Epithelial cell of esophagus (primary cell): ENCODE measurements around the gene NEK11.

Experiments used
- DNase-seq: peaks from one replicate; pipeline ENCODE4 v3.0.0; 2010; ENCODE audit warnings: low read depth
- H3K4me3 ChIP-seq: 2 replicates; pipeline ENCODE4 v1.5.1; 2011; ENCODE audit warnings: mild to moderate bottlenecking, low read length, control low read depth
- TF ChIP-seq, protein P1 (sequence below): IDR thresholded peaks from 2 replicates; pipeline ENCODE4 v1.5.1; 2011; ENCODE audit warnings: low read depth, mild to moderate bottlenecking, low read length, control low read depth, inconsistent platforms; ENCODE audit not compliant: insufficient read depth; ENCODE audit errors: missing control alignments

Gene NEK11

GRCh38 chr3:131216801-131217200, 190.1 kb downstream of the NEK11 start:
- H3K4me3 ChIP-seq = no peak overlapping the region
- DNase-seq = peak; percentile 59
- TF ChIP-seq, protein P1, sequence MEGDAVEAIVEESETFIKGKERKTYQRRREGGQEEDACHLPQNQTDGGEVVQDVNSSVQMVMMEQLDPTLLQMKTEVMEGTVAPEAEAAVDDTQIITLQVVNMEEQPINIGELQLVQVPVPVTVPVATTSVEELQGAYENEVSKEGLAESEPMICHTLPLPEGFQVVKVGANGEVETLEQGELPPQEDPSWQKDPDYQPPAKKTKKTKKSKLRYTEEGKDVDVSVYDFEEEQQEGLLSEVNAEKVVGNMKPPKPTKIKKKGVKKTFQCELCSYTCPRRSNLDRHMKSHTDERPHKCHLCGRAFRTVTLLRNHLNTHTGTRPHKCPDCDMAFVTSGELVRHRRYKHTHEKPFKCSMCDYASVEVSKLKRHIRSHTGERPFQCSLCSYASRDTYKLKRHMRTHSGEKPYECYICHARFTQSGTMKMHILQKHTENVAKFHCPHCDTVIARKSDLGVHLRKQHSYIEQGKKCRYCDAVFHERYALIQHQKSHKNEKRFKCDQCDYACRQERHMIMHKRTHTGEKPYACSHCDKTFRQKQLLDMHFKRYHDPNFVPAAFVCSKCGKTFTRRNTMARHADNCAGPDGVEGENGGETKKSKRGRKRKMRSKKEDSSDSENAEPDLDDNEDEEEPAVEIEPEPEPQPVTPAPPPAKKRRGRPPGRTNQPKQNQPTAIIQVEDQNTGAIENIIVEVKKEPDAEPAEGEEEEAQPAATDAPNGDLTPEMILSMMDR = no peak

DNA sequence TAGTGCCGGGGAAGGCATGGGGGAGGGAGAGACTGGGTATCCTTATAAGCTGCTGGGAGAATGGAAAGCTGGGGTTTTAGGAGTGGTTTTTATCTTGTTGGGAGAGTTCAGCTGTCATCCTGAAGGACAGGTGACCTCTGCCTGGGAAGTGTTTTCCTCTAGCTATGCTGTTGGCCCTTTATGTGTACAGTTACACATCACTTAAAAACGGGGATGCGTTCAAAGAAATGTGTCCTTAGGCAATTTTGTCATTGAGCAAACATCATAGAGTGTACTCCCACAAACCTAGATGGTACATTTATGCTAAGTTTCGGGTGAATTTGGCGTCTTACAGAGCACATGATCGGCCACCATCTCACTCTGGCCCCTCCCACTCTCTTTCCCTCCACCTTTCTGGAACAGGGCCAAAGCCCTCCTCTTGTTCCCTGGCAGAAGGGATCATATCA, 190.6 kb downstream of the NEK11 start:
- TF ChIP-seq, protein P1 = no peak
- DNase-seq = peak; percentile 67
- no peak overlapping the region for H3K4me3 ChIP-seq

DNA sequence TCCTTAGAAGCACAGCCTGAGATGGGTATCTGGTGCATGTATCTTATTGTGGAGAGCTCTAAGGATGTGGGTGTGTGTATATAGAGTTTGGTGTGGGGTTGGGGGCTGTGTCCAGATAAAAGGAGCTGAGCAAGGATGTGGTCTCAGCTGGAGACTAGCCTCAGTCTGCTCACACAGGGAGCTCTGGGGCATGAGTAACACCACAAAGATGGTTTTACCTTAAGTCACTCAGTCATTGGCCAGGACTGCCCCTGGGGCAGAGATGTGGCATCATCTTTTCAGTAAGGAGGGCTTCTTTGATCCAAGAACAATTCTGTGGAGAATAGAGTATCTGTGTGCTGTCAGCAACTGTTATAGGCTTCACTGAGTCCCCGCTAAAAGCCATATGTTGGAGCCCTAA, 191.5 kb downstream of the NEK11 start:
- DNase-seq = peak; percentile 41
- TF ChIP-seq, protein P1 = no peak
- H3K4me3 ChIP-seq = no peak overlapping the region

DNA sequence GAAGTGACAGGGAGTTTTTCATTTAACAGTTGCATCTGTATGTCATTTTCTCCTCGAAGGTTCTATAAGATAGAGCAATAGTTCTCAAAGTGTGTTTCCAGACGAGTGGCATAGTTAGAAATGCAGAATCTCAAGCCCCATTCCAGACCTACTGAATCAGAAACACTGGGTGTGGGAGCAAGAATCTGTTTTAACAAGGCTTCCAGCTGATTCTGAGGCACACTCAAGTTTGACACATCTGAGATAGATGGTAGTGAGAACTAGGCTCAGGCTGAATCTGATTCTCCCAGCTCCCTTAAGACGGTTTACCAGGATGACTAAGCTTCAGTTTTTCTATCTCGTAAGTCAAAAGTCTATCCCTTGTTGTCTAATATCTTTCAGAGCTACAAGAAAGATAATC, 195.1 kb downstream of the NEK11 start:
- peak; percentile 77 for DNase-seq
- TF ChIP-seq, protein P1 = no peak
- no peak overlapping the region for H3K4me3 ChIP-seq

- TF ChIP-seq, protein P1 = no peak
- no peak for DNase-seq
- no peak overlapping the region for H3K4me3 ChIP-seq
Measured at GRCh38 chr3:131222599-131222998, 195.9 kb downstream of the NEK11 start.

GRCh38 chr3:131223373-131224289, 197.0 kb downstream of the NEK11 start:
- no peak overlapping the region for H3K4me3 ChIP-seq
- DNase-seq = no peak
- TF ChIP-seq, protein P1 = no peak
